Peyer's patch (tissue), 4 donors: Measurements from ENCODE around the gene FBXO48.

Experiments used
- POLR2A ChIP-seq, 2 donors: fragments of 450-650 bp; IDR thresholded peaks; one replicate each; pipeline ENCODE4 v1.5.1; 2017; ENCODE audit warnings: antibody characterized with exemption in 2 of 2, mild to moderate bottlenecking in 2 of 2, moderate library complexity in 2 of 2
- TF ChIP-seq, protein P1 (sequence below), 6 experiments: fragments of 450-650 bp in 4 of 6; fragments of 200-600 bp in 2 of 6; sonication (generic) in 1 of 6; IDR thresholded peaks; one replicate each; pipeline ENCODE4 v1.5.1; 2017 to 2019; ENCODE audit warnings: antibody characterized with exemption in 6 of 6, mild to moderate bottlenecking in 3 of 6, moderate library complexity in 1 of 6

DNA sequence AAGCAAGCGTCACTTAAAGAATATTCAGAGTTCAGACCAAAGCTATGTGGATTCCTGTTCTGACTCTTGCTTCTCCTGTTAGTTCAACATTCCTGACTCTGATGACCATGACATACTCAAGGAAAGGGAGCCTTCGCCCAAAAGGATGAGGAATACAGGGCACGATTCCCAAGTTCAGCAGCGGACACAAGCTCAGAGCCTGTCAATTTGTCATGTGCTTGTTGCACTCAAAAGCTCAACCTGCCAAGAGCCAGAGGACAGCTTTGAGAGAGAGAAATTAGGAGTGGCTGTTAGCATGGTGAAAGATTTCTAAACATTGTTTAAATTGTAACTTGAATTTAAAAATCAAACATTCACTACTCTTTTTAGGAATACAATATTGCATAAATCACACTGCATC is 33.6 kb upstream of the FBXO48 start:
- TF ChIP-seq, protein P1, sequence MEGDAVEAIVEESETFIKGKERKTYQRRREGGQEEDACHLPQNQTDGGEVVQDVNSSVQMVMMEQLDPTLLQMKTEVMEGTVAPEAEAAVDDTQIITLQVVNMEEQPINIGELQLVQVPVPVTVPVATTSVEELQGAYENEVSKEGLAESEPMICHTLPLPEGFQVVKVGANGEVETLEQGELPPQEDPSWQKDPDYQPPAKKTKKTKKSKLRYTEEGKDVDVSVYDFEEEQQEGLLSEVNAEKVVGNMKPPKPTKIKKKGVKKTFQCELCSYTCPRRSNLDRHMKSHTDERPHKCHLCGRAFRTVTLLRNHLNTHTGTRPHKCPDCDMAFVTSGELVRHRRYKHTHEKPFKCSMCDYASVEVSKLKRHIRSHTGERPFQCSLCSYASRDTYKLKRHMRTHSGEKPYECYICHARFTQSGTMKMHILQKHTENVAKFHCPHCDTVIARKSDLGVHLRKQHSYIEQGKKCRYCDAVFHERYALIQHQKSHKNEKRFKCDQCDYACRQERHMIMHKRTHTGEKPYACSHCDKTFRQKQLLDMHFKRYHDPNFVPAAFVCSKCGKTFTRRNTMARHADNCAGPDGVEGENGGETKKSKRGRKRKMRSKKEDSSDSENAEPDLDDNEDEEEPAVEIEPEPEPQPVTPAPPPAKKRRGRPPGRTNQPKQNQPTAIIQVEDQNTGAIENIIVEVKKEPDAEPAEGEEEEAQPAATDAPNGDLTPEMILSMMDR (IDR thresholded peaks at IDR 0.05), result no peak
- no peak for TF ChIP-seq POLR2A (IDR thresholded peaks at IDR 0.05)
